Pancreas (tissue), 10 donors: ENCODE data around the gene SPTBN1. TPM values are rescaled to one million over a fixed set of nuclear protein-coding genes. Genes with fewer than 3 reads are reported as not detected.
"Not testable (repeated sequence)": the region's sequence is repeated elsewhere in the genome, so short reads cannot be mapped to it uniquely, and the experiment has no call there.

Experiments
- ATAC-seq, 4 donors: fragments of 200-7000 bp; cut with Tn5 transposase; one replicate each; pipeline versions ENCODE4 v1.8.0 to v1.9.1; 2020; ENCODE audit warnings: mild to moderate bottlenecking in 4 of 4, moderate library complexity in 4 of 4
- DNase-seq, 6 donors: peaks; one replicate each; pipeline ENCODE4 v3.0.0-alpha.2; 2020
- FAIRE-seq: peaks from 2 replicates; lab custom pipeline; 2012; peaks lifted over from hg19 to GRCh38; lab: Jason Lieb, UNC
- H3K27ac ChIP-seq, 4 donors: fragments of 200-600 bp; sonication (generic); 1 replicate in 3 of 4; 2 replicates in 1 of 4; pipeline versions ENCODE4 v1.5.0 to v1.8.0; 2020
- H3K27me3 ChIP-seq, 4 donors: fragments of 200-600 bp; one replicate each; pipeline ENCODE4 v1.8.0; 2021
- H3K36me3 ChIP-seq, 3 donors: fragments of 200-600 bp; sonication (generic) in 1 of 3; one replicate each; pipeline versions ENCODE4 v1.5.0 to v1.8.0; 2020 to 2021
- H3K4me1 ChIP-seq, 3 donors: fragments of 200-600 bp; one replicate each; pipeline ENCODE4 v1.8.0; 2021
- H3K4me3 ChIP-seq, 4 donors: fragments of 200-600 bp; sonication (generic) in 2 of 4; one replicate each; pipeline versions ENCODE4 v1.5.0 to v1.8.0; 2020 to 2021
- H3K9me3 ChIP-seq, 4 donors: fragments of 200-600 bp; one replicate each; pipeline ENCODE4 v1.8.0; 2021
- WGBS, 2 donors: extraction: QIAGEN DNeasy Blood & Tissue Kit; methylation state at CpG; one replicate each; pipeline ENCODE4 v1.1.7; 2013; 5-methylcytosine and 5-hydroxymethylcytosine counted together
- intact Hi-C, 3 donors: fragments of 100-400 bp; cut with DNase I; formaldehyde crosslinking; loops; one replicate each; pipeline versions ENCODE4 v1.11.1 to v1.14.2; 2022
- polyA plus RNA-seq, 2 donors: library from polyadenylated mRNA; stranded (reverse); fragments of 200-250 nt; gene quantifications; one replicate each; pipeline ENCODE4 v1.2.3, GENCODE V29; 2013
- total RNA-seq, 6 donors: library from RNA; stranded (reverse); fragmentation: NEBNext Ultra II Directional in 4 of 6; extraction: Animal tissue kit (Norgen Biotek cat#: 25700) in 4 of 6; gene quantifications; one replicate each; pipeline versions ENCODE4 v1.2.1 to v1.2.4, GENCODE V29; 2021 to 2023
- TF ChIP-seq, protein P1 (sequence below), 4 donors: fragments of 200-600 bp; sonication (generic) in 3 of 4; IDR thresholded peaks; one replicate each; pipeline versions ENCODE4 v1.5.0 to v1.8.0; 2021; ENCODE audit warnings: antibody characterized with exemption in 4 of 4
- donor health status: healthy with polysubstance abuse.
- donor health status: DM: no; HTN: no; CAD: no; lungs with moderate emphysema.
- donor health status: DM: no; HTN: no; CAD: no.
- donor health status: control.
- donor health status: control.
- donor health status: Bipolar disorder and iron deficiency.
- donor health status: DM: yes; HTN: yes; CAD: no.
- donor health status: DM: no; HTN: no; CAD: no.
- donor health status: DM: no; HTN: no; CAD: no.
- donor health status: DM: yes; HTN: yes; CAD: no.

SPTBN1 gene
- total and polyA plus RNA-seq, 8 donors, result 43.8 to 192 (median 84.4) TPM

DNA sequence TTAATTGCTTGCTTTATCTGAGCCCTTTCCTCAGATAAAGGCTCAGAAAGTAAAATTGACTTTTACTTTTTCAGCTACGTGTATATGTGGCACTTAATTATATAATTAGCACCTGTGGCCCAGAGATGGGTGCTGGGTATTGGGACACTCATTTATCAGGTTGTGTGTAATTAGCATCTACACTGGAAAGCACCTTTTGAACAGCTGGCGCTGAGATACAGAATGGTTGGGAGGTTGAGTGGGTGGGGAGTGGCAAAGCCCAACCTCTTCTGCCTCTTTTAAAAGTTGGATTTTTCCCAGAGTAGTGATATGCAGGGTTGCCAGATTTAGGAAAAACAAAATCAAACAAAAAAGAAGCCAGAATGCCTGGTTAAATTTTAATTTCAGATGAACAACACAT lies 23.9 kb downstream of the SPTBN1 start:
- intact Hi-C loops, result no loop called here
- no peak overlapping the region for H3K4me3 ChIP-seq
- peak in 1 of 6 donors; percentile 33 for DNase-seq
- TF ChIP-seq, protein P1, sequence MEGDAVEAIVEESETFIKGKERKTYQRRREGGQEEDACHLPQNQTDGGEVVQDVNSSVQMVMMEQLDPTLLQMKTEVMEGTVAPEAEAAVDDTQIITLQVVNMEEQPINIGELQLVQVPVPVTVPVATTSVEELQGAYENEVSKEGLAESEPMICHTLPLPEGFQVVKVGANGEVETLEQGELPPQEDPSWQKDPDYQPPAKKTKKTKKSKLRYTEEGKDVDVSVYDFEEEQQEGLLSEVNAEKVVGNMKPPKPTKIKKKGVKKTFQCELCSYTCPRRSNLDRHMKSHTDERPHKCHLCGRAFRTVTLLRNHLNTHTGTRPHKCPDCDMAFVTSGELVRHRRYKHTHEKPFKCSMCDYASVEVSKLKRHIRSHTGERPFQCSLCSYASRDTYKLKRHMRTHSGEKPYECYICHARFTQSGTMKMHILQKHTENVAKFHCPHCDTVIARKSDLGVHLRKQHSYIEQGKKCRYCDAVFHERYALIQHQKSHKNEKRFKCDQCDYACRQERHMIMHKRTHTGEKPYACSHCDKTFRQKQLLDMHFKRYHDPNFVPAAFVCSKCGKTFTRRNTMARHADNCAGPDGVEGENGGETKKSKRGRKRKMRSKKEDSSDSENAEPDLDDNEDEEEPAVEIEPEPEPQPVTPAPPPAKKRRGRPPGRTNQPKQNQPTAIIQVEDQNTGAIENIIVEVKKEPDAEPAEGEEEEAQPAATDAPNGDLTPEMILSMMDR (IDR thresholded peaks at IDR 0.05), result no peak
- peaks cover 6 to 22% (median 8%) of the 10 kb centered on the region in 3 donors for H3K4me1 ChIP-seq
- ATAC-seq, result peak; percentile 63 to 74 (median 70)
- H3K9me3 ChIP-seq, result no peaks in the 10 kb centered on the region
- no peak for FAIRE-seq
- no peaks in the 10 kb centered on the region for H3K36me3 ChIP-seq
- H3K27me3 ChIP-seq, result no peaks in the 10 kb centered on the region
- peak overlapping the region in 1 of 4 donors; percentile 26 for H3K27ac ChIP-seq
- 8 to 16% methylated on average over 2 of the region's 2 CpGs for WGBS, 2 donors

DNA sequence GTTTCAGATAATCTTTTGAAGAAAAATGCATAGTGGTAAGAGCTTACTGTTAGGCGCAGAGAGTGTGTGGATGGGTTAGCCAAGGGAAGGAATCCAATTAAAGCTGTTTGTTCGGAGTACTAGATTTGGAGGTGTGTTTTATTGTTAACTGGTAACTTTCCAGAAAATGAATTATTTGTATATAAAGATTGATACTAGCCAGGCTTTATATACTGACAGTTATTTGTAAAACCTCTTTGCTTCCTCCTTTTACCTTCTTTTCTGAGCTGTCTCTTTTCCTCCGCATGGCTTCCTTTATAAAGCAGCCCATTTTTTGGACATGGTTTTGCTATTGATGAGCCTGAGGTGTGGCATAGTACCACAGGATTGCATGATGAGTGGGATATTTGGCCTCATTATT lies 25.6 kb downstream of the SPTBN1 start:
- H3K27ac ChIP-seq, result no peak overlapping the region
- H3K27me3 ChIP-seq, result no peaks in the 10 kb centered on the region
- TF ChIP-seq, protein P1 (IDR thresholded peaks at IDR 0.05), result no peak
- intact Hi-C loops, result no loop called here
- DNase-seq (no peak), ATAC-seq (no peak), FAIRE-seq (no peak)
- no peaks in the 10 kb centered on the region for H3K36me3 ChIP-seq
- WGBS, 2 donors, result 77 to 78% methylated on average over 3 of the region's 3 CpGs
- no peaks in the 10 kb centered on the region for H3K9me3 ChIP-seq
- no peak overlapping the region for H3K4me3 ChIP-seq
- H3K4me1 ChIP-seq, result peaks cover 6 to 22% (median 6%) of the 10 kb centered on the region in 3 donors

DNA sequence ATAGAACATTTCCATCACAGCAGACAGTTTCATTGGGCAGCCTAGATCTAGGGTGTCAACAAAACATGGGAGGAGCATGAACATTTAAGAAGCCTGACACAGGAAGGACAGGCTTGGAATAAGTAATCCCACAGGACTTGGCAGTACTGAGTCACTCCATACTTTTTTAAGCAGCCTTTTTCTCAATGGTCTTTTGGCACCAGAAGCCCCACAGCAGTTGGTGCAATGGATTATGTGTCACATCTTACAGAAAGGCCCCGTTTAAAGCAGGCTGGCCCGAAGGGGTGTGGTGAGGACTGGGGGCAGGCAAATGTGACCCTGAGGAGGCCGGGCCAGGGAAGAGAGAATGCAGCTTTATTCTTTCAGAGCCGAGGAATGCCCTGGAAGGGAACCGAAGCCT lies 26.6 kb downstream of the SPTBN1 start:
- Histone ChIP-seq H3K4me3 (no peak overlapping the region), H3K27ac (no peak overlapping the region), H3K4me1 (peaks cover 0 to 17% (median 6%) of the 10 kb centered on the region in 3 donors), H3K27me3 (no peaks in the 10 kb centered on the region), H3K36me3 (no peaks in the 10 kb centered on the region), H3K9me3 (no peaks in the 10 kb centered on the region)
- TF ChIP-seq, protein P1 (IDR thresholded peaks at IDR 0.05), result no peak
- FAIRE-seq (no peak), DNase-seq (no peak), ATAC-seq (peak in 2 of 4 donors; percentile 32 to 48)
- 38 to 47% methylated on average over 5 of the region's 5 CpGs for WGBS, 2 donors
- intact Hi-C loops, result no loop called here

DNA sequence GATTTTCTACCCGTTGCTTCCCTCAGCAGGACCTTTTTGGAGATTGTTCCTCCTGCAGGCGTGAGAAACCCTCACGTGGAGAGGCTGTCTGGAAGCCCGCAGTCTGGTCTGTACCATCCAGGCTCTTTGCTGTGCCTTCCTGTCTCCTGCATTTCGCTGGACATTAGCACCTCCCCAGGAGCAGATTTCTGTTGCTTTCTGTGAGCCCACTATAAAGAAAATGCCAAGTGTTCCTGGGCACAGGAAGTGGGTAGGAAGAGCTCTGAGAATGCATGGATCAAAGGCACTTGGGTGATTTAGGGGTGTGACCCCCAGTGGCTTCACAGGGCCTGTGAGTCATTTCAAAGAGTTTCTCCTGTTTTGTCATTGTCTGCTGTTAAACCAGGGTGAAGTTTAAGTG lies 27.3 kb downstream of the SPTBN1 start:
- TF ChIP-seq, protein P1 (IDR thresholded peaks at IDR 0.05), result no peak
- no peak for FAIRE-seq

DNA sequence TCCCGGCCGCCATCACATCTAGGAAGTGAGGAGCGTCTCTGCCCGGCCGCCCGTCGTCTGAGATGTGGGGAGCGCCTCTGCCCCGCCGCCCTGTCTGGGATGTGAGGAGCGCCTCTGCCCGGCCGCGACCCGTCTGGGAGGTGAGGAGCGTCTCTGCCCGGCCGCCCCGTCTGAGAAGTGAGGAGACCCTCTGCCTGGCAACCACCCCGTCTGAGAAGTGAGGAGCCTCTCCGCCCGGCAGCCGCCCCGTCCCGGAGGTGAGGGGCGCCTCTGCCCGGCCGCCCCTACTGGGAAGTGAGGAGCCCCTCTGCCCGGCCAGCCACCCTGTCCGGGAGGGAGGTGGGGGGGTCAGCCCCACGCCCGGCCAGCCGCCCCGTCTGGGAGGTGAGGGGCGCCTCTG lies 29.6 kb downstream of the SPTBN1 start:
- H3K36me3 ChIP-seq, H3K9me3 ChIP-seq, FAIRE-seq, H3K4me1 ChIP-seq, H3K27ac ChIP-seq, H3K4me3 ChIP-seq, H3K27me3 ChIP-seq, DNase-seq, ATAC-seq, intact Hi-C loops: not testable (repeated sequence)
- 98 to 99% methylated on average over 23 to 35 of the region's 35 CpGs for WGBS, 2 donors

More for the DNA sequence above, 27.3 kb downstream of the SPTBN1 start:
- H3K4me3 ChIP-seq, result no peak overlapping the region
- no peaks in the 10 kb centered on the region for H3K27me3 ChIP-seq
- intact Hi-C loops, result no loop called here
- no peak overlapping the region for H3K27ac ChIP-seq
- H3K36me3 ChIP-seq, result no peaks in the 10 kb centered on the region
- peaks cover 0 to 17% (median 6%) of the 10 kb centered on the region in 3 donors for H3K4me1 ChIP-seq
- 63 to 79% methylated on average over 5 of the region's 5 CpGs for WGBS, 2 donors
- DNase-seq, result no peak
- no peak for ATAC-seq
- H3K9me3 ChIP-seq, result no peaks in the 10 kb centered on the region
